IPS-18c (cell line): ENCODE measurements around the gene GSS.

Source experiments
- H3K4me3 ChIP-seq: 2 replicates; pipeline ENCODE4 v1.7.0; 2013; ENCODE audit warnings: low read depth, mild to moderate bottlenecking, low read length, moderate library complexity; ENCODE audit not compliant: insufficient read depth
- H3K9me3 ChIP-seq: one replicate; pipeline ENCODE4 v1.6.1; 2013; ENCODE audit warnings: mild to moderate bottlenecking, low read length, moderate library complexity; ENCODE audit not compliant: control insufficient read depth, insufficient read depth

Gene GSS

DNA sequence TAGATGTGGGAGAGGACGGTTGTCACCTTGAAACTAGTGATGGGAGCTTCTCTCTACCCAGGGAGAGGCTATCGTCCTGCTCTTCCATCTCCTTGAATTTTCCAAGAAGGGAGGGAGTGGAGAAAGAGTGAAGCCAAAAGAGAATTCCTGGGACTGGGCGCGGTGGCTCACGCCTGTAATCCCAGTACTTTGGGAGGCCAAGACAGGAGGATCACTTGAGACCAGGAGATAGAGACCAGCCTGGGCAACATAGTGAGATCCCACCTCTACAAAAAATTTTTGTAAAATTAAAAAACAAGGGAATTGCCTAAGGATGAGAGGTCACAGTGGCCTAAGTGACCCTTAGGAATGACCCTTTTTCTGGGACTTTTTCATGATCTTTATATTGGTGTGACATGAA, 8.9 kb upstream of the GSS start:
- Histone ChIP-seq H3K4me3 (no peak overlapping the region), H3K9me3 (no peaks in the 10 kb centered on the region)

DNA sequence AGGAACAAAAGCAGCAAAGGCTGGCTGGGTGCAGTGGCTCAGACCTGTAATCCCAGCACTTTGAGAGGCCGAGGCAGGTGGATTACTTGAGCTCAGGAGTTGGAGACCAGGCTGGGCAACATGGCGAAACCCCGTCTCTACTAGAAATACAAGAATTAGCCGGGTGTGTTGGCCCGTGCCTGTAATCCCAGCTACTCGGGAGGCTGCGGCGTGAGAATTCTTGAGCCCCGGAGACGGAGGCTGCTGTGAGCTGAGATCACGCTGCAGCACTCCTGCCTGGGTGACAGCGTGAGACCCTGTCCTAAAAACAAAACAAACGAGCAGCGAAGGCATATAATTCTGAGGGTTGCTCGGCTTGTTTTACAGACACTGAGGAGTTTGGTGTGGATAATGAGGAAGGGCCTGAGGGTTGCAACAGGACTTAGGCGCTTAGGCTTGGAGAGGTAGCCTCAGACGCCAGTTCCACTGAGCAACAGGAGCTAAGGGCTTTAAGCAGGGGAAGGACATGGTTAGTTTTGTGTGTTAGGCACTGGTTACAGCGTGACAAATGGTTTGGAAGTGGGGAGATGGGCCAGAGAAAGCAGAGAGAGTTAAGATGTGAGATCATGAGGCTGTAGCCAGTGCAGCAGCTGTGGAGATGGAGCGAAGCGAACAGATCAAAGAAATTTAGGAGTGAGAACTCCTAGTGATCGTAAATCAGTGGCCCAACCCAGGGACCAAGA, 1.3 kb upstream of the GSS start:
- H3K4me3 ChIP-seq: no peak overlapping the region
- H3K9me3 ChIP-seq: no peaks in the 10 kb centered on the region

DNA sequence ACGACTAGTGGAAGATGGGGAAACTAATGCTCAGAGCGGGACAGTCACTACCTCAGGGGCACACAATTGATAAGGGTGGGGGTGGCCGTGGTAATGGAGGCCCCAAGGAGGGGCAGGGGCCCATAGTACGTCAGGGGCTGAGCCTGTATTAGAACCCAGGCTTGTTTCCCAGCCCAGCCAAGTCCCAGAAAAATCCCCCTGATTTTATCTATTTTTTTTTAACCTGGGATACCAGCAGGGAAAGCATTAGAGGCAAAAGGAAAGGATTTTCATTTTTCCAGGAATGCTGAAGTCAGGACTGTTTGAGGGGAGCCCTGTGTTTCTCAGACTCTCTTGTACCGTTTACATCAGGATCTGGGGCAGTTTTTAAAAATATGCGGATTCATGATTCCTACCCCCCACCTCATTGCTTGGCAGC, 444 bp upstream of the GSS start:
- H3K9me3 ChIP-seq: no peaks in the 10 kb centered on the region
- H3K4me3 ChIP-seq: peak overlapping the region; percentile 25; the same call in 1 of the 2 replicates

DNA sequence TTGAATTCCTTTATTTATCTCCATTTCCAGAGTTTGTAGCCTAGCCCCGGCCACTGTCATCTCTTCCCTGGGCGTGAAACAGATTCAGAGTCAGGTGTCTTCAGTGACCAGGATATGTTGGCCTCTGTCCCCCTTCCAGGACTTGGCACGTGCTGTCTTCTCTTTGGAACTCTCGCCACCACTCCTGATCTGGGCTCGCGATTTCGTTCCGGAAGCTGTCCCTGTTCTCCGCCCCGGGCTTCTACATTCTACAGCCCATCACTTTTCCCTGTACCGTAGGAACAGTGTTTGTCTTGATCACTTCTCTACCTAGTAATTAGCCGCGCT, 739 bp downstream of the GSS start:
- Histone ChIP-seq H3K4me3 (peak overlapping the region; percentile 75), H3K9me3 (no peaks in the 10 kb centered on the region)

DNA sequence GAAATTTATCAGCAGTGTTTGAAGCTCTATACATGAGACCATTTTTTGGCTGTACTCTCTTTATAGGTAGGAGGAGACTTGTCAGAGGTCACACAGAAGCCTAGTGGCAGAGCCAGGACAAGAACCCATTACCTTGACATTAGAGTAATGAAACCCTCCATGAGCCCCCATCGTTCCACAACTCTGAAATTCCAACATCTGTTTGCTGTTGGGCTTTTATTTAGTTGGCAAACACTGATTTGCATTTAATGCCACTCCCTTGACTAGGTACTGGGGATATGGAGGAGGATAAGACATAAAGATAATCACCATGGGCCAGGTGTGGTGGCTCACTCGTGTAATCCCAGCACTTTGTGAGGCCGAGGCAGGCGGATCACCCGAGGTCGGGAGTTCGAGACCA, 1.6 kb downstream of the GSS start:
- Histone ChIP-seq H3K9me3 (no peaks in the 10 kb centered on the region), H3K4me3 (no peak overlapping the region)

DNA sequence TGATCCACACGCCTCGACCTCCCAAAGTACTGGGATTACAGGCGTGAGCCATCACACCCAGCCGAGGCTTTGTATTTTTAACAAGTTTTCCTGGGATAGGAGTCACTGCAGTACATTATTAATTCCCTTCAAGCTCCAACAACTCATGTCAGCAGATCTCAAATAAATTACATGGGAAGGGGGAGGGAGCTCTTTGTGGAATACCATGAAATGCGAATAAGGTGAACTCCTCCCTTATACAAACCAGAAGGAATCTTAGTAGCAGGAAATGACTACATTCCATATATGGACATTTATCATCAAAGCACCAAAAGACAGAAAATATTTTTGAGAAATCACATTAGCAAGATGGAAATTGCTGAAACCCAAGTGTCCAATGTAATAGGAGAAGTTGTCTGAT, 2.9 kb downstream of the GSS start:
- no peak overlapping the region for H3K4me3 ChIP-seq
- H3K9me3 ChIP-seq: no peaks in the 10 kb centered on the region

DNA sequence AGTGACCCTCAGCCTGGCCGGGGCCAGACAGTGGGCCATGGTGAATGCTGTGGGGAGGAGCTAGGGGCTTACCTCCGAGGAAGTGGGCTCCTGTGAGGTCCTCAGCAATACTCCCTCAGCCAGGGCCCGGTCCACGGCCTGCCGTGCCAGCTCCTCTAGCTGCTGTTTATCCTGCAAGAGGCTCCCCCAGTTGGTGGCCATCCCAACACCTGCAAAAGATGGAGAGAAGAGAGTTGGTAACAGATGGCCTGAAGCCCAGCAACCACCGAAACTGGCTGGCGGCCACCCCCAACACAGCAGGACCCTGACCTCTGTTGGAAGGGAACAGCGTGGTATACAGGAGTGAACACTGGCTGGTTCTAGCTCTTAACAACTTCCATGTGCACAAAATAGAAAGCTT, 4.0 kb downstream of the GSS start:
- no peak overlapping the region for H3K4me3 ChIP-seq
- H3K9me3 ChIP-seq: no peaks in the 10 kb centered on the region

DNA sequence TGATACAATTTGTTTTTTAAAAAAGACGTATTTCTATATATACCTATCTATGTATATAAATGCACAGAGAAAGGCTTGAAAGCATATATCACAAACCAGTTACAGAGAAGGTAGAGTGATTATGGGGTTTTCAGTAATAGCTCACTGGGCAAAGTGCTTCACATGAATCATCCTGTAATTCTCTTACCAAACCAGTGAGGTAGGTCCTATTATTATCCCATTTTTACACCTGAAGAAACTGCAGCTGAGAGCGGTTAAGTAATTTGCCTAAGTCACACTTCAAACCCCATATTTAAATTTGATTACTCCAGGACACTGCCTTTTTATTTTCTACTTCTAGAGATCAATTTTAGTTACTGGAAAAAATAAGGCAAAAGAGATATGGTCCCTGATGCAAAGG, 4.4 kb downstream of the GSS start:
- H3K9me3 ChIP-seq: no peaks in the 10 kb centered on the region
- H3K4me3 ChIP-seq: no peak overlapping the region

DNA sequence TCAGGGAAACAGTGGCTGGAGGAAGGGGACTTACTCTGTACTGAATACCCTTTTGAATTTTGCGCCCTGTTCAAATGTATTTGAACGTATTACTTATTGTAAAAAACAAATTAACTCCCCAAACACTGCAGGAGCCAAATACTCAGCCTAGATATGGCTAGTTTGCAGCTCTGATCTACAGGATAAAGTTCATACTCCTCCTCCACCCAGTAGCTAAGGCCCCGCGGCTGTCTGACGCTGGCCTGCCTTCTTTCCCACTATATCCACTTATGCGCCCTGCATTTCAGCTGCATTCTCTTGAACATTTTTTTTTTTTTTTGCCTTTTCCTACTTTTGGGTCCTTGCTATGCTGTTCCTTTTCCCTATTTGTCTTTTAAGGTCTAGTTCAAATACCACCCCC, 6.5 kb downstream of the GSS start:
- Histone ChIP-seq H3K4me3 (no peak overlapping the region), H3K9me3 (no peaks in the 10 kb centered on the region)

DNA sequence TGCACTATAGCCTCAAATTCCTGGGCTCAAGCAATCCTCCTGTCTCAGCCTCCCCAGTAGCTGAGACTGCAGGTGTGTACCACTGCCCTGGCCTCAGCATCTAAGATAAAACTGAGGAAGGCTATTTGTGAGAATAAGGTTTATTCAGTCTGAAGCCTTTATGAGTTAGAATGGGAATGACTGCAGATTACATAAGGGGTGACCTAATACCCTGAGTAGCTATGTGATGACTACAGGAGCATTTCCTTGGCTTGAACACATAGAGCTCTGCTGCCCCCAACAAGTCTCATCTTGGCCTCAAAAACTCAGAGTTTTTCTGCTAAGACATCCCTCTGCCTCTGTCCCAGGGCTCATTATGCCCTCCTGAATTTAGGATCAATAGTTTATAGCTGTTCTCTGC, 7.6 kb downstream of the GSS start:
- Histone ChIP-seq H3K4me3 (no peak overlapping the region), H3K9me3 (no peaks in the 10 kb centered on the region)

DNA sequence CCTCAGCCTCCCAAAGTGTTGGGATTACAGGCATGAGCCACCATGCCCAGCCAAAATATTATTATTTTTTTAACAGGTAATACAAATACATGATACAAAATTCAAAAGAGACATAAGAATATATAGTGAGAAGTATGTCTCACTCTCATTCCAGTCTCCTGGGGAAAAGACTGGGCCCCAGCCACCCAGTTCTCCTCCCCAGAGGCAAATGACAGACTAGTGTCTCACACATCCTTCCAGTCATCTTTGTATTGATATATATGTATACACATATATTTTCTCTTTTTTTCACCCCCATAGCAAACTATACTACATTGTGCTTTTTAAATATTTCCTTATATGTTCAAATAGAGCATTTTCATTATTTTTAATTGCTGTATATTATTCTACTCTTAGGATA, 8.3 kb downstream of the GSS start:
- H3K9me3 ChIP-seq: no peaks in the 10 kb centered on the region
- no peak overlapping the region for H3K4me3 ChIP-seq

DNA sequence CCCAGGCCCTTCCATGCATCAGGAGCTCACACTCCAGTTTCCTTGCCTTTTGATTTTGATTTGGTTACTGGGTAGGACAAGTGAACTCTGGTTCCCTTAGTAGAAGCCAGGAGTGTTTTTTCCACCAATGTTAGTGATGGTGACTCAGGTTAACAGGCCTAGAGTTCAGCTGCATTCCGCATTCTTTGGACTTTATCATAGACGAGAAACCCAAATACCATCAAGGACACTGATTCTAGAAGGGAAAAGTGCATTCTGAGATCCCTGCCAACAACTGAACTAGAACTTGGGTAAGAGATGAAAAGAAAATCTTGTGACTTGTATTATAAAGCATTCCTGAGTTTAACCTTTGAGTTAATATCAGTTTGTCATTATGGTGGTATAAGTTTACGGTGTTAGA, 8.9 kb downstream of the GSS start:
- Histone ChIP-seq H3K9me3 (no peaks in the 10 kb centered on the region), H3K4me3 (no peak overlapping the region)

DNA sequence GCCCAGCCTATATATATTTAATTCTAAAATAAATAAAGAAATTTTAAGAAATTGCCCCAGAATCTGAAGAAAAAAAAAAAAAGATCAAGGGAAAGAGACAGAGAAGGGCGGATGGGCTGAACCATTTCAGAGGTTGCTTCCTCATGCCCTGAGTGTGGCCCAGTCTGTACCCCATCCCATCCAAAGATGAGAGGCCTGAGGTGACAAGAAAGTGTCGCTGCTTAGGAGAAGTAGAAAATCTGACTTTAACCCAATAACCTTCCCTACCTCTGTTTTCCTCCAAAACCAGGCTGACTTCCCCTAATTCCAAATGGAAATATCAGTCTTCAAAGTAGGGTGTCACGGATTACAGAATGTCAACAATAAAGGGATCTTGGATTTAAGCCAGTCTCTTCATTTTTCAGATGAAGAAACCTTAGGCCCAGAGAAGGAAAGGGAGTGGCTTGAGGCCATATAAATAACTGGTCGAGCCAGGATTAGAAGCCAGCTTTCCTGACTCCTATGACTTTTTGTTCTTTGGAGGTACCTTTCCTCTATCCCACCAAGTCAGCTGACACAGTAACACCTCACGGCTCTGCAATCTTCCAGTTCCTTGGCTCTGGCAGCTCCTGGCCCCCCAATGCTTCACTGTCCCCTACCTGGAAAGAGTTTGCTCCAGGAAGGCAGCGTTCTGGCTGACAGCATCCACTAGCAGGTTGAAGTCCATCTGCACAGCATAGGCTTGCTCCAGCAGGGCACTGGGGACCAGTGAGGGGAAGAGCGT, 10.1 kb downstream of the GSS start:
- H3K4me3 ChIP-seq: no peak overlapping the region
- H3K9me3 ChIP-seq: no peaks in the 10 kb centered on the region

DNA sequence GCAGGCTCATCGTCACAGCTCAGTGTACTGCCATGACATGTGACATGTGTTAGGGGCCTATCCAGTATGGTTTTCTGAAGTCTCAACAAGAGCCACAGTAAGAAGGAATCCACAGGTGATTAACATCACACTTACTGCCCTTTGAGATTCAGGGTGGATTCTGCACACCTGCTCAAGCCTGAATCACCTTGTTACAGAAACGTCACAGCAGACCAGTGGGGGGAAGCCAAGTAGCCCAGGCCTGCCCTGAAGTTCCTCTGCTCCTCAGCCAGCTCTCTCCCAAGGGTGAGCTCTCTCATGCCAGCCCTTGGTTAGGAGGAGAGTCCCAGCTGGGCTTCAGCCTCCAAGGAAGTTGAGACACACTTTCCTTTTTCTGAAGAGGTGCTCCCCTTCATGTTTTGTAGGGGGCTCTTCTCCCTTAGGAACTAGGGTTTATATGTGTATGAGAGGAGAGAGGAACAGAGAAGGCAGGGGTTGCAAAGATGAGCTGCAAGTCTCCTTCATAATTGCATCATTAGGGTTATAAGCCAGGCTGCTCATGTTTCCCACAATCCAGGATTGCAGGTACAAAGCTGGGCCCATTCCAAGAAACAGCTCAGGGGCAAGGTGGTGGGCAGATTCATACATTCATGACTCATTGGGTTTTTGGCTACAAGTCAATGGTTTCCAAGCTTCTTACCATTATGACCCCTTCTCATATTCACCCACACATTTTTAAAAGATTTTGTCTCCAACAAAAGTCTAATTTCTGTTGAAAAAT, 11.6 kb downstream of the GSS start:
- Histone ChIP-seq H3K9me3 (no peaks in the 10 kb centered on the region), H3K4me3 (no peak overlapping the region)

DNA sequence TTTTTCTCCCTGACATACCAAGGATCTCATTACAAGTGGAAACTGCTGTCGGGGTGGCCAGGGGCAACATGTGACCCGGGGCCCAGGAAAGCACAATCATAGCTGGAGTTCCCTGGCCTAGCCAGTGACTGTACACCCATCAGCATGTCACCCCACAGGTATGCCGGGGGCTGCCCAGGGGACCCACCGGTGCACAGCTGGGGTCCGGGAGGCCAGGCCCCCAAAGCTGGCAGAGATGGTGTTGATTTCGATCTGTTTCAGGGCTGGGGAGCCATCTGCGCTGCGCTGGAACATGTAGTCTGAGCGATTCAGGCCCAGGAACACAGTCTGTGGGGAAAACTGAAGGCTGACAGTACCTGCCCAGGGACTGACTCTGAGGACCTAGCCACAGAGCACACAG, 13.3 kb downstream of the GSS start:
- H3K4me3 ChIP-seq: no peak overlapping the region

DNA sequence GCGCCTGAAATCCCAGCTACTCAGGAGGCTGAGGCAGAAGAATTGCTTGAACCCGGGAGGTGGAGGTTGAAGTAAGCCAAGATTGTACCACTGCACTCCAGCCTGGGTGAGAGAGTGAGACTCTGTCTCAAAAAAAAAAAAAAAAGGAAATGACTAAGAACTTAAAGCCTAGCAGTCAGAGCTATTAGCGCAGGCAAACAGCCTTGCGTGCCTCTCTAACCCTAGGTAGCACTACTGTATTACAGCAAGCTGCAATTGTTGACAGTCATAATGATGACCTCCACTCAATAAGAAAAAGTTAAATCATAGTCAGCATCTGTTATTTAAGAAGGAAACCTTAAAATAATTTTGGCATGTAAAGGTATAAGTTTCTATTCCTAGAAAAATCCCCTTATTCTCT, 14.4 kb downstream of the GSS start:
- no peaks in the 10 kb centered on the region for H3K9me3 ChIP-seq
- H3K4me3 ChIP-seq: no peak overlapping the region

More for the DNA sequence above, 13.3 kb downstream of the GSS start:
- H3K9me3 ChIP-seq: no peaks in the 10 kb centered on the region

DNA sequence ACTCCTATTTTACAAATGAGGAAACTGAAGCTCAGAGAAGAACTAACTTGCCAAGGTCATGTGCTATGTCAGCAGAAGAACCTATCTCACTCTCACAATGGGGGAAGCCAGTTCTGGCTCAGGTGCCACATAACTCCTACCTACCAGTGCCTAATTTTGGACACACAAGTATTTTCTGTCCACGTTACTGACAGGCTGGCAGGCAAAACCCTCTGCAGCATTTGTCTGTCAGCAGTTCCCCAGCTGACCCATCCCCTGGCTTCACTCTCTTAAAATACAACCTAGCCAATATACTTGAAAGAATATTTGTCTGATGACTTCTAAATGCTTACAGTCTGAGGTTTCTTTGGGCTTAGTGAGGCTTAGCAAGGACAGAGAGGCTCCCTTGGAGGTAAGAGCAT, 15.5 kb downstream of the GSS start:
- no peaks in the 10 kb centered on the region for H3K9me3 ChIP-seq
- no peak overlapping the region for H3K4me3 ChIP-seq

DNA sequence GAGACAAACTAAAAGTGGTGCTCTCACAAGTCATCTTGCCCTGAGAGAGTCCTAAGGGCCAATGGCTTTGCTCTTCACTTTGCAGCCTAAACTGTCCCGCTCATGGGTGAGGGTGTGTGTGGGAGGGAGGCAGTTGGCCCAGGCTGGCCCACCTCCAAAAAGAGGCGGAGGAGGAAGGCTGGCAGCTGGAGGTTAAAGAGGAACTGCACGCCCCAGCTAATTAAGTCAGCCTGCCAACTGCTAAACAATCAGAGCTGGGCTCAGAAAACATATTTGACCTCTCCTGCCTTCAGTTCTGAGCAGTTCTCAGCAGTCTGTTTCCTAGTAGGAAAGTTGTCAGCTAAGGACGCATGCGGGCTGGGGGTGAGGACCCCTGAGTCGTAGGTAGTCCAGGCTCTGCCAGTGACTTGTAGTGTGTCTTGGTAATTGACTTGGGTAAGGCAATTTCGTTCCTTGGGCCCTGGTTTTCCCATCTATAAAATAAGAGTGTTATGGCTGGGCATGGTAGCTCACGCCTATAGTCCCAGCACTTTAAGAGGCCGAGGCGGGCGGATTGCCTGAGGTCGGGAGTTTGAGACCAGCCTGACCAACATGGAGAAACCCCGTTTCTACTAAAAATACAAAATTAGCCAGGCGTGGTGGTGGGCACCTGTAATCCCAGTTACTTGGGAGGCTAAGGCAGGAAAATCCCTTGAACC, 17.0 kb downstream of the GSS start:
- H3K9me3 ChIP-seq: no peaks in the 10 kb centered on the region
- no peak overlapping the region for H3K4me3 ChIP-seq
